ENCODE data around the gene ZNF587B.
"Not testable (repeated sequence)": the region's sequence is repeated elsewhere in the genome, so short reads cannot be mapped to it uniquely, and the experiment has no call there.

Gene ZNF587B

GRCh38 chr19:57825511-57825910 is 4.6 kb upstream of the ZNF587B start:
- H3K27me3 ChIP-seq (ENCODE audit: insufficient read depth, low read length): no peaks in the 10 kb centered on the region
- no peak overlapping the region for H3K27ac ChIP-seq (ENCODE audit: low read depth, low read length, poor library complexity, severe bottlenecking)
- H2AFZ ChIP-seq (ENCODE audit: low read length): no peak overlapping the region
- H3K4me1 ChIP-seq (ENCODE audit: insufficient read depth, low read length, severe bottlenecking): peaks cover 16% of the 10 kb centered on the region
- H3K4me2 ChIP-seq (ENCODE audit: low read length): no peak overlapping the region
- no peaks in the 10 kb centered on the region for H3K9me3 ChIP-seq (ENCODE audit: low read length)
- no peaks in the 10 kb centered on the region for H3K9me2 ChIP-seq (ENCODE audit: low read depth, low read length)
- H3K9ac ChIP-seq (ENCODE audit: low read length): no peak overlapping the region
- no peaks in the 10 kb centered on the region for H3F3A ChIP-seq (ENCODE audit: insufficient read depth, low read length)
- no peak overlapping the region for H3K4me3 ChIP-seq (ENCODE audit: low read depth, low read length, poor library complexity, severe bottlenecking)
- H4K20me1 ChIP-seq (ENCODE audit: insufficient read depth, low read length): no peaks in the 10 kb centered on the region
- no peak for TF ChIP-seq EZH2 (IDR thresholded peaks at IDR 0.05; ENCODE audit: borderline replicate concordance, low read length)
- TF ChIP-seq CTCF (IDR thresholded peaks at IDR 0.05; ENCODE audit: low read length): no peak
- peaks cover 66% of the 10 kb centered on the region for H3K79me2 ChIP-seq (ENCODE audit: insufficient read depth, low read length)
- H3K36me3 ChIP-seq (ENCODE audit: insufficient read depth, low read length): peaks cover 77% of the 10 kb centered on the region

- H3K9ac ChIP-seq (ENCODE audit: low read length): no peak overlapping the region
- no peaks in the 10 kb centered on the region for H3K27me3 ChIP-seq (ENCODE audit: insufficient read depth, low read length)
- H3K4me2 ChIP-seq (ENCODE audit: low read length): no peak overlapping the region
- peaks cover 54% of the 10 kb centered on the region for H3K36me3 ChIP-seq (ENCODE audit: insufficient read depth, low read length)
- no peak overlapping the region for H3K27ac ChIP-seq (ENCODE audit: low read depth, low read length, poor library complexity, severe bottlenecking)
- H2AFZ ChIP-seq (ENCODE audit: low read length): no peak overlapping the region
- no peaks in the 10 kb centered on the region for H3K9me3 ChIP-seq (ENCODE audit: low read length)
- no peaks in the 10 kb centered on the region for H3K9me2 ChIP-seq (ENCODE audit: low read depth, low read length)
- H3K4me1 ChIP-seq (ENCODE audit: insufficient read depth, low read length, severe bottlenecking): no peaks in the 10 kb centered on the region
- TF ChIP-seq EZH2 (IDR thresholded peaks at IDR 0.05; ENCODE audit: borderline replicate concordance, low read length) (no peak), CTCF (IDR thresholded peaks at IDR 0.05; ENCODE audit: low read length) (no peak)
- no peaks in the 10 kb centered on the region for H3F3A ChIP-seq (ENCODE audit: insufficient read depth, low read length)
- no peaks in the 10 kb centered on the region for H4K20me1 ChIP-seq (ENCODE audit: insufficient read depth, low read length)
- H3K4me3 ChIP-seq (ENCODE audit: low read depth, low read length, poor library complexity, severe bottlenecking): no peak overlapping the region
- H3K79me2 ChIP-seq (ENCODE audit: insufficient read depth, low read length): peaks cover 58% of the 10 kb centered on the region
Observed at GRCh38 chr19:57829316-57829715, 783 bp upstream of the ZNF587B start.

- H3K9ac ChIP-seq (ENCODE audit: low read length); H3K4me1 ChIP-seq (ENCODE audit: insufficient read depth, low read length, severe bottlenecking); H3K4me3 ChIP-seq (ENCODE audit: low read depth, low read length, poor library complexity, severe bottlenecking); H3F3A ChIP-seq (ENCODE audit: insufficient read depth, low read length); H3K4me2 ChIP-seq (ENCODE audit: low read length); H3K27ac ChIP-seq (ENCODE audit: low read depth, low read length, poor library complexity, severe bottlenecking); H2AFZ ChIP-seq (ENCODE audit: low read length); H3K9me3 ChIP-seq (ENCODE audit: low read length); H3K9me2 ChIP-seq (ENCODE audit: low read depth, low read length); H3K27me3 ChIP-seq (ENCODE audit: insufficient read depth, low read length); H4K20me1 ChIP-seq (ENCODE audit: insufficient read depth, low read length): not testable (repeated sequence)
- Histone ChIP-seq H3K36me3 (ENCODE audit: insufficient read depth, low read length) (peaks cover 40% of the 10 kb centered on the region), H3K79me2 (ENCODE audit: insufficient read depth, low read length) (peaks cover 12% of the 10 kb centered on the region)
Observed at GRCh38 chr19:57836991-57837390, 6.9 kb downstream of the ZNF587B start.

GRCh38 chr19:57838622-57839191 is 8.6 kb downstream of the ZNF587B start:
- H3K9me2 ChIP-seq (ENCODE audit: low read depth, low read length); H2AFZ ChIP-seq (ENCODE audit: low read length); H3K9me3 ChIP-seq (ENCODE audit: low read length); H3K9ac ChIP-seq (ENCODE audit: low read length); H3K27me3 ChIP-seq (ENCODE audit: insufficient read depth, low read length); H3K4me3 ChIP-seq (ENCODE audit: low read depth, low read length, poor library complexity, severe bottlenecking); H3K4me1 ChIP-seq (ENCODE audit: insufficient read depth, low read length, severe bottlenecking); H4K20me1 ChIP-seq (ENCODE audit: insufficient read depth, low read length); H3K79me2 ChIP-seq (ENCODE audit: insufficient read depth, low read length); H3K4me2 ChIP-seq (ENCODE audit: low read length); H3F3A ChIP-seq (ENCODE audit: insufficient read depth, low read length); H3K27ac ChIP-seq (ENCODE audit: low read depth, low read length, poor library complexity, severe bottlenecking): not testable (repeated sequence)
- H3K36me3 ChIP-seq (ENCODE audit: insufficient read depth, low read length): peaks cover 54% of the 10 kb centered on the region
